Heart left ventricle (tissue), 13 donors: ENCODE results near the gene MED15.

ENCODE experiments used
- CTCF ChIP-seq, 12 donors: fragments of 200-600 bp; sonication (generic) in 4 of 12; IDR thresholded peaks; one replicate each; pipeline versions ENCODE4 v1.5.0 to v1.8.0; 2018 to 2022; ENCODE audit warnings: antibody characterized with exemption in 12 of 12, mild to moderate bottlenecking in 5 of 12
- POLR2A ChIP-seq, 2 donors: fragments of 450-650 bp; IDR thresholded peaks; one replicate each; pipeline ENCODE4 v1.6.1; 2017; ENCODE audit warnings: antibody characterized with exemption in 2 of 2, mild to moderate bottlenecking in 2 of 2, moderate library complexity in 2 of 2
- donor health status: ischemic (EF 13 %, LVEDD 7.1; RV severe dilation, severe dysfunction).
- donor health status: DM: no; HTN: yes; CAD: no.
- donor health status: DM: no; HTN: no; CAD: no.
- donor health status: ischemic (EF 25% LVEDD 6.9; RV normal size, moderate dysfunction).
- donor health status: ischemic (EF 25% LVEDD 5.7; RV mildly dilated, moderate dysfunction).
- donor health status: ischemic (EF 35%, LVEDD 5.7; RV mildly dilated, moderate dysfunction).
- donor health status: nonischemic (EF 11% LVEDD 7.7; RV severe dilation, severe dysfunction).
- donor health status: DM: yes; HTN: yes; CAD: no.
- donor health status: PGD.
- donor health status: ischemic (EF 29% LVEDD 5.4; RV normal size, mild dysfunction).
- donor health status: nonischemic (EF 23%, LVEDD 6.1; RV moderate dilation, normal function).

- TF ChIP-seq CTCF (IDR thresholded peaks at IDR 0.05) (no peak), POLR2A (IDR thresholded peaks at IDR 0.05) (no peak)
Observed at GRCh38 chr22:20583471-20583922, 76.1 kb downstream of the MED15 start.
